Astrocyte (in vitro differentiated cells and primary cell): ENCODE results near the gene RPS6KL1.

Experiments
- EZH2 ChIP-seq: IDR thresholded peaks from 2 replicates; pipeline ENCODE4 v1.6.1; 2012; ENCODE audit warnings: mild to moderate bottlenecking, low read length, inconsistent platforms; ENCODE audit not compliant: insufficient read depth
- TF ChIP-seq, protein P1 (sequence below): IDR thresholded peaks from 2 replicates; pipeline ENCODE4 v1.5.1; 2011; ENCODE audit warnings: low read depth, mild to moderate bottlenecking, inconsistent platforms, low read length, moderate library complexity; ENCODE audit not compliant: insufficient read depth

DNA sequence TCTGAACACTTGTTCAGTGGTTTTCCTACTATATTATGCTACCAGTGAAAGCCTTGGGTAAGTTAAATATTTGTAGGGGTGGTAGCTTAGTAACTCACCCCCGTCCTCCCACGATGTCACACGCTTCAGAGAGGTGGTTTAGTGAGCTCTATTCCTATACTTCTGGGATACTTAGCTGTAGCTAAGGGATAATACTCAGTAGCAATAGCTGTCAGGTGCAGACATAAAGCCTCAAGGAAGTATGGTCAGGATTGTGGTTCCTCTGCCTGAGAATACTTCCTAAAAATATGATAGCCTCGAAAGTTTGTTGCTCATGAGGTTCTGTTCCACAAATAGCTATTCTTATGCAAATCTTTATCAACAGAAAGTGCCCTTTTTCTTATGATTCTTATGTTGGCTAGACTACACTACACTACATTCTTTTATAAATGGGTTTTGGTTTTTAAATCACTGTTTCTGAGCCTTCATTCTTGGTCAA, 29.4 kb downstream of the RPS6KL1 start:
- TF ChIP-seq, protein P1, sequence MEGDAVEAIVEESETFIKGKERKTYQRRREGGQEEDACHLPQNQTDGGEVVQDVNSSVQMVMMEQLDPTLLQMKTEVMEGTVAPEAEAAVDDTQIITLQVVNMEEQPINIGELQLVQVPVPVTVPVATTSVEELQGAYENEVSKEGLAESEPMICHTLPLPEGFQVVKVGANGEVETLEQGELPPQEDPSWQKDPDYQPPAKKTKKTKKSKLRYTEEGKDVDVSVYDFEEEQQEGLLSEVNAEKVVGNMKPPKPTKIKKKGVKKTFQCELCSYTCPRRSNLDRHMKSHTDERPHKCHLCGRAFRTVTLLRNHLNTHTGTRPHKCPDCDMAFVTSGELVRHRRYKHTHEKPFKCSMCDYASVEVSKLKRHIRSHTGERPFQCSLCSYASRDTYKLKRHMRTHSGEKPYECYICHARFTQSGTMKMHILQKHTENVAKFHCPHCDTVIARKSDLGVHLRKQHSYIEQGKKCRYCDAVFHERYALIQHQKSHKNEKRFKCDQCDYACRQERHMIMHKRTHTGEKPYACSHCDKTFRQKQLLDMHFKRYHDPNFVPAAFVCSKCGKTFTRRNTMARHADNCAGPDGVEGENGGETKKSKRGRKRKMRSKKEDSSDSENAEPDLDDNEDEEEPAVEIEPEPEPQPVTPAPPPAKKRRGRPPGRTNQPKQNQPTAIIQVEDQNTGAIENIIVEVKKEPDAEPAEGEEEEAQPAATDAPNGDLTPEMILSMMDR = no peak
- TF ChIP-seq EZH2 = no peak
